ENCODE data around the gene ALKBH4.

GRCh38 chr7:102469972-102470825 lies 5.5 kb upstream of the ALKBH4 start:
- TF ChIP-seq CTCF (IDR thresholded peaks at IDR 0.05; ENCODE audit: insufficient read depth, low read length) (no peak), GABPA (IDR thresholded peaks at IDR 0.05; ENCODE audit: low read depth) (no peak), POLR2AphosphoS5 (IDR thresholded peaks at IDR 0.05; ENCODE audit: low read depth) (no peak), REST (IDR thresholded peaks at IDR 0.05; ENCODE audit: insufficient replicate concordance, low read depth) (no peak), SPI1 (IDR thresholded peaks at IDR 0.05; ENCODE audit: borderline replicate concordance, low read depth) (no peak)

Data from HL-60 (cell line).